ENCODE results near the gene CARS2. TPM values are rescaled to one million over a fixed set of nuclear protein-coding genes. Genes with fewer than 3 reads are reported as not detected.
"Not testable (repeated sequence)": the region's sequence is repeated elsewhere in the genome, so short reads cannot be mapped to it uniquely, and the experiment has no call there.

CARS2 gene
- total RNA-seq, 2 experiments from 2014 or later, result 45.0 to 47.3 TPM

DNA sequence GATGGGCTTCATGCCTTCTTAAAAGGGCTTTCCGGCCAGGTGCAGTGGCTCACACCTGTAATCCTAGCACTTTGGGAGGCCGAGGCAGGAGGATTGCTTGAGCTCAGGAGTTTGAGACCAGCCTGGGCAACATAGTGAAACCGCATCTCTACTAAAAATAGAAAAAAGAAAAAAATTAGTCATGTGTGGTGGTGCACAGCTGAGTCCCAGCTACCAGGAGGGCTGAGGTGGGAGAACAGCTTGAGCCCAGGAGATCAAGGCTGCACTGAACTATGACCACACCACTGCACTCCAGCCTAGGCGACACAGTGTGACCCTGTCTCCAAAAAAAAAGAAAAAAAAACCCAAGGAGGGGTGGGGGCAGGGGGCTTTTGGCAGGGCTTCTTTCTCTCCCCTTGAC lies 7.2 kb downstream of the CARS2 start:
- intact Hi-C loops (cut with micrococcal nuclease; ENCODE audit: unreplicated experiment), result no loop called here
- H3K9me2 ChIP-seq (ENCODE audit: insufficient read depth, low read length), result no peaks in the 10 kb centered on the region
- H3K4me1 ChIP-seq (ENCODE audit: insufficient read depth, low read length, poor library complexity, severe bottlenecking), result peaks cover 66% of the 10 kb centered on the region
- DNase-seq (ENCODE audit: low spot score), result peak; percentile 71
- peak overlapping the region; percentile 70 for H3K4me2 ChIP-seq (ENCODE audit: low read length)
- peak overlapping the region; percentile 43 for H3K4me3 ChIP-seq (ENCODE audit: low read depth, low read length, poor library complexity, severe bottlenecking)
- no peaks in the 10 kb centered on the region for H3K9me3 ChIP-seq (ENCODE audit: low read length)
- CTCF ChIA-PET (ENCODE audit: unreplicated experiment), result no interaction called here
- no peak overlapping the region for H2AFZ ChIP-seq (ENCODE audit: low read length)
- TF ChIP-seq CTCF (conservative IDR thresholded peaks at IDR 0.05; ENCODE audit: low read length), result no peak
- no peak for TF ChIP-seq EZH2phosphoT487 (IDR thresholded peaks at IDR 0.05; ENCODE audit: borderline replicate concordance, low read depth, low read length)
- peaks cover 22% of the 10 kb centered on the region; the same call in 1 of the 2 replicates for H3K79me2 ChIP-seq (ENCODE audit: insufficient read depth, low read depth, low read length)
- H3K36me3 ChIP-seq (ENCODE audit: insufficient read depth, low read length), result peaks cover 71% of the 10 kb centered on the region
- POLR2A ChIA-PET, result no interaction called here
- no TSS peak for BruUV-seq (replicated peaks)
- H3K27ac ChIP-seq (ENCODE audit: low read depth, low read length, poor library complexity, severe bottlenecking), result peak overlapping the region; percentile 90
- no peaks in the 10 kb centered on the region for H4K20me1 ChIP-seq (ENCODE audit: insufficient read depth, low read length)

DNA sequence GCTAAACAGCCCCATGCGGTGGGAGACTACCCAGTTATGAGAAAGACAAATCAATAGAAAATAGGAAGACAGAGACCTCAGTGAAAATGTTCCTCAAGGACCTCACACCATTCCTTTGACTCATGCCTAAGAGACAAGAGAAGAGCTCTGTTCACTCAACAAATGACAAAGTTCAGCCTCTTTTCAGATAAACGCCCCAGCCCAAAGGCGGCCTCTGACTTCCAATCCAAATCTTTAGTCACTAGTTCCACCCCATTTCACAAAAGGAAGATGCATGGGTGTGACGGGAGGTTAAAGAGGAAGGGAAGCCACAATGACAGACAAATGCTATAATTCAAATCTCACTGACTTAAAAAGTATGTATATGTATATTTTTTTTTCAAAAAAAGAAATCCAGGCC lies 8.1 kb downstream of the CARS2 start:
- peaks cover 15% of the 10 kb centered on the region; the same call in 1 of the 2 replicates for H3K79me2 ChIP-seq (ENCODE audit: insufficient read depth, low read depth, low read length)
- DNase-seq (ENCODE audit: low spot score), result no peak
- ChIA-PET POLR2A (interaction anchor here (0.6 kb wide), 1 partner anchor 619 kb away, joined by 3 read pairs; no protein-coding TSS in a partner anchor), CTCF (ENCODE audit: unreplicated experiment) (no interaction called here)
- H3K4me3 ChIP-seq (ENCODE audit: low read depth, low read length, poor library complexity, severe bottlenecking), result no peak overlapping the region
- BruUV-seq (replicated peaks), result no TSS peak
- peaks cover 58% of the 10 kb centered on the region for H3K4me1 ChIP-seq (ENCODE audit: insufficient read depth, low read length, poor library complexity, severe bottlenecking)
- peak overlapping the region; percentile 90 for H3K27ac ChIP-seq (ENCODE audit: low read depth, low read length, poor library complexity, severe bottlenecking)
- intact Hi-C loops (cut with micrococcal nuclease; ENCODE audit: unreplicated experiment), result no loop called here
- 0 out of 2 replicates have a peak overlapping the region, but pooled peaks have one; percentile 32 for H3K4me2 ChIP-seq (ENCODE audit: low read length)
- H2AFZ ChIP-seq (ENCODE audit: low read length), result no peak overlapping the region
- H3K36me3 ChIP-seq (ENCODE audit: insufficient read depth, low read length), result peaks cover 66% of the 10 kb centered on the region
- H3K9me3 ChIP-seq (ENCODE audit: low read length), result no peaks in the 10 kb centered on the region
- H3K9me2 ChIP-seq (ENCODE audit: insufficient read depth, low read length), result no peaks in the 10 kb centered on the region
- H4K20me1 ChIP-seq (ENCODE audit: insufficient read depth, low read length), result no peaks in the 10 kb centered on the region
- no peak for TF ChIP-seq CTCF (conservative IDR thresholded peaks at IDR 0.05; ENCODE audit: low read length)

GRCh38 chr13:110696776-110697175 lies 9.1 kb downstream of the CARS2 start:
- intact Hi-C loops (cut with micrococcal nuclease; ENCODE audit: unreplicated experiment), result no loop called here
- Histone ChIP-seq H3K79me2 (ENCODE audit: insufficient read depth, low read depth, low read length) (peaks cover 10% of the 10 kb centered on the region; the same call in 1 of the 2 replicates), H3K4me3 (ENCODE audit: low read depth, low read length, poor library complexity, severe bottlenecking) (no peak overlapping the region), H3K9me3 (ENCODE audit: low read length) (no peaks in the 10 kb centered on the region), H3K9me2 (ENCODE audit: insufficient read depth, low read length) (no peaks in the 10 kb centered on the region), H3K36me3 (ENCODE audit: insufficient read depth, low read length) (peaks cover 55% of the 10 kb centered on the region), H4K20me1 (ENCODE audit: insufficient read depth, low read length) (no peaks in the 10 kb centered on the region), H3K4me2 (ENCODE audit: low read length) (no peak overlapping the region), H3K27ac (ENCODE audit: low read depth, low read length, poor library complexity, severe bottlenecking) (peak overlapping the region; percentile 11), H2AFZ (ENCODE audit: low read length) (no peak overlapping the region), H3K4me1 (ENCODE audit: insufficient read depth, low read length, poor library complexity, severe bottlenecking) (peaks cover 47% of the 10 kb centered on the region)
- CTCF ChIA-PET (ENCODE audit: unreplicated experiment), result no interaction called here
- POLR2A ChIA-PET, result no interaction called here
- DNase-seq (ENCODE audit: low spot score), result no peak
- no TSS peak for BruUV-seq (replicated peaks)
- TF ChIP-seq CTCF (conservative IDR thresholded peaks at IDR 0.05; ENCODE audit: low read length), result no peak

- POLR2A ChIA-PET; H4K20me1 ChIP-seq (ENCODE audit: insufficient read depth, low read length); CTCF ChIA-PET (ENCODE audit: unreplicated experiment); H3K4me3 ChIP-seq (ENCODE audit: low read depth, low read length, poor library complexity, severe bottlenecking); BruUV-seq (replicated peaks); intact Hi-C loops (cut with micrococcal nuclease; ENCODE audit: unreplicated experiment); H3K9me3 ChIP-seq (ENCODE audit: low read length); H3K4me2 ChIP-seq (ENCODE audit: low read length); H3K27ac ChIP-seq (ENCODE audit: low read depth, low read length, poor library complexity, severe bottlenecking); DNase-seq (ENCODE audit: low spot score); H3K79me2 ChIP-seq (ENCODE audit: insufficient read depth, low read depth, low read length); H2AFZ ChIP-seq (ENCODE audit: low read length); H3K9me2 ChIP-seq (ENCODE audit: insufficient read depth, low read length): not testable (repeated sequence)
- H3K4me1 ChIP-seq (ENCODE audit: insufficient read depth, low read length, poor library complexity, severe bottlenecking), result peaks cover 40% of the 10 kb centered on the region
- peaks cover 45% of the 10 kb centered on the region for H3K36me3 ChIP-seq (ENCODE audit: insufficient read depth, low read length)
Observed at GRCh38 chr13:110695774-110696173, 10.1 kb downstream of the CARS2 start.

All from OCI-LY7 (cell line).